K562 (cell line): ENCODE data around the gene NR3C1. TPM values are rescaled to one million over a fixed set of nuclear protein-coding genes. Genes with fewer than 3 reads are reported as not detected.

Experiments
- ARID1B ChIP-seq: fragments of 450-650 bp; IDR thresholded peaks from 2 replicates; pipeline ENCODE4 v1.6.1; 2016; ENCODE audit warnings: antibody characterized with exemption, mild to moderate bottlenecking, inconsistent platforms
- BRD9 ChIP-seq: fragments of 450-650 bp; IDR thresholded peaks from 2 replicates; pipeline ENCODE4 v1.6.1; 2018; ENCODE audit warnings: low read depth; ENCODE audit not compliant: partially characterized antibody
- DDX20 ChIP-seq: fragments of 450-650 bp; IDR thresholded peaks from 2 replicates; pipeline ENCODE4 v1.6.1; 2016; ENCODE audit warnings: missing genetic modification characterization, low read depth, mild to moderate bottlenecking, missing compliant biosample characterization, moderate library complexity
- DNMT1 ChIP-seq: fragments of 450-650 bp; IDR thresholded peaks from 2 replicates; pipeline ENCODE4 v1.6.1; 2016; ENCODE audit warnings: antibody characterized with exemption, mild to moderate bottlenecking
- FOXM1 ChIP-seq, 2 experiments: fragments of 450-650 bp in 1 of 2; sonication (generic) in 1 of 2; formaldehyde crosslinking in 1 of 2; IDR thresholded peaks; 2 replicates each; pipeline versions ENCODE4 v1.6.1 to v1.9.0; 2017 to 2022; ENCODE audit warnings: low read depth in 2 of 2, mild to moderate bottlenecking in 2 of 2, missing genetic modification reagents in 1 of 2, moderate library complexity in 1 of 2
- MEF2D ChIP-seq: conservative IDR thresholded peaks from 2 replicates; pipeline ENCODE4 v1.6.1; 2016; ENCODE audit warnings: low read depth, missing genetic modification characterization, missing compliant biosample characterization
- MTF1 ChIP-seq: fragments of 250-450 bp; sonication (Bioruptor Pico); IDR thresholded peaks from 2 replicates; pipeline ENCODE4 v1.9.0; 2021; ENCODE audit warnings: moderate library complexity, mild to moderate bottlenecking, inconsistent platforms, borderline replicate concordance
- PHF20 ChIP-seq: fragments of 450-650 bp; IDR thresholded peaks from 2 replicates; pipeline ENCODE4 v1.6.1; 2018; ENCODE audit not compliant: partially characterized antibody
- PRMT5 ChIP-seq: sonication (generic); formaldehyde crosslinking; IDR thresholded peaks from 2 replicates; pipeline ENCODE4 v1.5.0; 2020; ENCODE audit warnings: missing genetic modification reagents
- PTBP1 ChIP-seq: fragments of 200-400 bp; formaldehyde crosslinking; IDR thresholded peaks from 2 replicates; pipeline ENCODE4 v1.6.1; 2017; ENCODE audit warnings: low read depth, low read length
- SIX5 ChIP-seq, 2 experiments: IDR thresholded peaks; 2 replicates each; pipeline ENCODE4 v1.6.1; 2011; ENCODE audit warnings: low read length in 2 of 2, borderline replicate concordance in 1 of 2, low read depth in 1 of 2, mild to moderate bottlenecking in 1 of 2, moderate library complexity in 1 of 2; ENCODE audit not compliant: insufficient read depth in 1 of 2
- SMARCE1 ChIP-seq: fragments of 450-650 bp; IDR thresholded peaks from 2 replicates; pipeline ENCODE4 v1.7.1; 2016; ENCODE audit warnings: mild to moderate bottlenecking
- ZBED1 ChIP-seq: IDR thresholded peaks from 2 replicates; pipeline ENCODE4 v1.6.1; 2014
- ZC3H4 ChIP-seq: sonication (generic); formaldehyde crosslinking; IDR thresholded peaks from 2 replicates; pipeline ENCODE4 v1.9.0; 2021; ENCODE audit warnings: missing genetic modification reagents, borderline replicate concordance
- ZNF444 ChIP-seq: fragments of 250-450 bp; sonication (Bioruptor Pico); IDR thresholded peaks from 2 replicates; pipeline ENCODE4 v1.4.0; 2020; ENCODE audit warnings: mild to moderate bottlenecking, moderate library complexity
- polyA plus RNA-seq, 8 experiments: library from polyadenylated mRNA; depleted of rRNA in 4 of 8; stranded (reverse) in 5 of 8; unstranded in 3 of 8; fragments of >200 nt; fragmentation: Nextera tagmentation in 2 of 8; fragmentation: Illumina TruSeq in 1 of 8; extraction: Ambion mirVana in 2 of 8; extraction: Trizol in 1 of 8; gene quantifications; 2 replicates each; pipeline versions ENCODE4 v1.2.1 to v1.2.3, GENCODE V29; 2011 to 2014; ENCODE audit warnings: inconsistent platforms in 1 of 8, missing spikeins in 1 of 8
- total RNA-seq, 7 experiments: library from RNA; depleted of rRNA in 6 of 7; stranded (reverse); fragments of >200 nt in 6 of 7; fragmentation: Illumina TruSeq in 2 of 7; extraction: Trizol in 2 of 7; gene quantifications; 2 replicates each; pipeline versions ENCODE4 v1.2.1 to v1.2.3, GENCODE V29; 2011 to 2021; ENCODE audit warnings: low replicate concordance in 1 of 7
- TF ChIP-seq, protein P1 (sequence below): fragments of 250-450 bp; sonication (Bioruptor Pico); IDR thresholded peaks from 2 replicates; pipeline ENCODE4 v1.9.0; 2021; ENCODE audit warnings: mild to moderate bottlenecking
- TF ChIP-seq, protein P2 (sequence below): fragments of 450-650 bp; IDR thresholded peaks from 2 replicates; pipeline ENCODE4 v1.6.1; 2016; ENCODE audit warnings: antibody characterized with exemption
- TF ChIP-seq, protein P3 (sequence below): sonication (generic); formaldehyde crosslinking; IDR thresholded peaks from 2 replicates; pipeline ENCODE4 v1.8.1; 2023; ENCODE audit warnings: mild to moderate bottlenecking, missing genetic modification reagents
- TF ChIP-seq, protein P4 (sequence below): fragments of 250-450 bp; sonication (Bioruptor Pico); IDR thresholded peaks from 2 replicates; pipeline ENCODE4 v1.8.0; 2021; ENCODE audit warnings: borderline replicate concordance, mild to moderate bottlenecking, moderate library complexity; ENCODE audit not compliant: poor library complexity, severe bottlenecking
- TF ChIP-seq, protein P5 (sequence below), 2 experiments: fragments of 450-650 bp in 1 of 2; IDR thresholded peaks; 2 replicates each; pipeline ENCODE4 v1.6.1; 2011 to 2017; ENCODE audit warnings: low read depth in 2 of 2, antibody characterized with exemption in 1 of 2, borderline replicate concordance in 1 of 2, low read length in 1 of 2, mild to moderate bottlenecking in 1 of 2, mixed read lengths in 1 of 2; ENCODE audit not compliant: control insufficient read depth in 1 of 2

NR3C1 gene
- total and polyA plus RNA-seq, 9 of the 15 experiments (the other 6 are each of a cell fraction or from before 2014, with no cell fraction given) = 8.2 to 36.0 (median 15.0) TPM

DNA sequence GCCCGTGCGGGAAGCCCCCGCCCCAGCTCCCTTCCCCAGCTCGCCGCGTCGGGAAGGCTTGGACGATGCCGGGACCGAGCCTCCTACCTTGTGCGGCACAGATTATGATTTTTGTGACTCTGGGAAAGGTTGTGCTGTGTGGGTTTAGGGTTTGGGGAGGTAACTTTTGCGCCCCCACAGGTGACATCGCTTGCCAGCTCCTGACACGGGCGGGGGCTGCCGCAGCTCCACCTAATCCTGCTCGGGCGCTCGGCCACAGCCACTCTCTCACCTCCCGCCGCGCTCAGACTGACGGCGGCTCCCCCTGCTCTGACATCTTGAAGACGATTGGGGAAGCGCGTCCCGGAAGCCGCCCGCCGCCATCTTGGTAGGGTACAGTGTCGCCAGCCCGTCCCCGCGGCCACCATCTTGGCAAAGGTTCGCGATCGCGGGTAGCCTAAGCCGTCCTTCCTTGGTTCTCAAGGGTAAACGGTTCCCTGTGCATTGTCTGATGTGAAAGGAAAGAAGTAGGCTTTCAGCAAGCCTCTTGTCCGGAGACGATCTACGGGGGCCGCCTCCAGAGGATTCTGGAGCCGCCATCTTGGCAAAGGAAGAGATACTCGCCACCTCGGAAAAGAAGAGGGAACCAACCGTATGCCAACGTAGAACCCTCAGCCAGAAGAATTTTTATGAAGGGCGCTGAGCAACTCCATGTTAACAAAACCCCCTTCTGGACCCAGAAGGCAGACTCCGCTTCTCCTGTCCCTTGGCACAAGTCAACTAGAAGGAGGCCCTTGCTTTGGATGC is 1.8 kb upstream of the NR3C1 start (continued):
- TF ChIP-seq SIX5 (IDR thresholded peaks at IDR 0.05; ENCODE audit: borderline replicate concordance in 1 of 2, insufficient read depth in 1 of 2, low read depth in 1 of 2, low read length in 2 of 2) (peak; percentile 63 to 65), PRMT5 (CRISPR knock-in tag) (no peak), PTBP1 (no peak), DDX20 (no peak), MEF2D (tag) (peak; percentile 63; the same call in 1 of the 2 replicates), SMARCE1 (no peak), ZNF444 (CRISPR knock-in tag) (no peak), MTF1 (CRISPR knock-in tag) (no peak), BRD9 (peak; percentile 84), ZC3H4 (CRISPR knock-in tag) (peak; percentile 79; the same call in 1 of the 2 replicates), FOXM1 (IDR thresholded peaks at IDR 0.05; ENCODE audit: low read depth) (no peak), FOXM1 (CRISPR knock-in tag; IDR thresholded peaks at IDR 0.05; ENCODE audit: low read depth) (peak; percentile 50; the same call in 1 of the 2 replicates), PHF20 (peak; percentile 73), ARID1B (no peak), DNMT1 (no peak), ZBED1 (no peak)
- TF ChIP-seq, protein P1, sequence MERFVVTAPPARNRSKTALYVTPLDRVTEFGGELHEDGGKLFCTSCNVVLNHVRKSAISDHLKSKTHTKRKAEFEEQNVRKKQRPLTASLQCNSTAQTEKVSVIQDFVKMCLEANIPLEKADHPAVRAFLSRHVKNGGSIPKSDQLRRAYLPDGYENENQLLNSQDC (CRISPR knock-in tag) = no peak
- TF ChIP-seq, protein P2, sequence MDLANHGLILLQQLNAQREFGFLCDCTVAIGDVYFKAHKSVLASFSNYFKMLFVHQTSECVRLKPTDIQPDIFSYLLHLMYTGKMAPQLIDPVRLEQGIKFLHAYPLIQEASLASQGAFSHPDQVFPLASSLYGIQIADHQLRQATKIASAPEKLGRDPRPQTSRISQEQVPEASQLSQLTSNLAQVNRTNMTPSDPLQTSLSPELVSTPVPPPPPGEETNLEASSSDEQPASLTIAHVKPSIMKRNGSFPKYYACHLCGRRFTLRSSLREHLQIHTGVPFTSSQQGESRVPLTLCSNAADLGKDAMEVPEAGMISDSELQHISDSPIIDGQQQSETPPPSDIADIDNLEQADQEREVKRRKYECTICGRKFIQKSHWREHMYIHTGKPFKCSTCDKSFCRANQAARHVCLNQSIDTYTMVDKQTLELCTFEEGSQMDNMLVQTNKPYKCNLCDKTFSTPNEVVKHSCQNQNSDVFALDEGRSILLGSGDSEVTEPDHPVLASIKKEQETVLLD = no peak
- TF ChIP-seq, protein P3, sequence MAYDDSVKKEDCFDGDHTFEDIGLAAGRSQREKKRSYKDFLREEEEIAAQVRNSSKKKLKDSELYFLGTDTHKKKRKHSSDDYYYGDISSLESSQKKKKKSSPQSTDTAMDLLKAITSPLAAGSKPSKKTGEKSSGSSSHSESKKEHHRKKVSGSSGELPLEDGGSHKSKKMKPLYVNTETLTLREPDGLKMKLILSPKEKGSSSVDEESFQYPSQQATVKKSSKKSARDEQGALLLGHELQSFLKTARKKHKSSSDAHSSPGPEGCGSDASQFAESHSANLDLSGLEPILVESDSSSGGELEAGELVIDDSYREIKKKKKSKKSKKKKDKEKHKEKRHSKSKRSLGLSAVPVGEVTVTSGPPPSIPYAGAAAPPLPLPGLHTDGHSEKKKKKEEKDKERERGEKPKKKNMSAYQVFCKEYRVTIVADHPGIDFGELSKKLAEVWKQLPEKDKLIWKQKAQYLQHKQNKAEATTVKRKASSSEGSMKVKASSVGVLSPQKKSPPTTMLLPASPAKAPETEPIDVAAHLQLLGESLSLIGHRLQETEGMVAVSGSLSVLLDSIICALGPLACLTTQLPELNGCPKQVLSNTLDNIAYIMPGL (CRISPR knock-in tag) = no peak
- TF ChIP-seq, protein P4, sequence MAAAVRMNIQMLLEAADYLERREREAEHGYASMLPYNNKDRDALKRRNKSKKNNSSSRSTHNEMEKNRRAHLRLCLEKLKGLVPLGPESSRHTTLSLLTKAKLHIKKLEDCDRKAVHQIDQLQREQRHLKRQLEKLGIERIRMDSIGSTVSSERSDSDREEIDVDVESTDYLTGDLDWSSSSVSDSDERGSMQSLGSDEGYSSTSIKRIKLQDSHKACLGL = no peak
- TF ChIP-seq, protein P5, sequence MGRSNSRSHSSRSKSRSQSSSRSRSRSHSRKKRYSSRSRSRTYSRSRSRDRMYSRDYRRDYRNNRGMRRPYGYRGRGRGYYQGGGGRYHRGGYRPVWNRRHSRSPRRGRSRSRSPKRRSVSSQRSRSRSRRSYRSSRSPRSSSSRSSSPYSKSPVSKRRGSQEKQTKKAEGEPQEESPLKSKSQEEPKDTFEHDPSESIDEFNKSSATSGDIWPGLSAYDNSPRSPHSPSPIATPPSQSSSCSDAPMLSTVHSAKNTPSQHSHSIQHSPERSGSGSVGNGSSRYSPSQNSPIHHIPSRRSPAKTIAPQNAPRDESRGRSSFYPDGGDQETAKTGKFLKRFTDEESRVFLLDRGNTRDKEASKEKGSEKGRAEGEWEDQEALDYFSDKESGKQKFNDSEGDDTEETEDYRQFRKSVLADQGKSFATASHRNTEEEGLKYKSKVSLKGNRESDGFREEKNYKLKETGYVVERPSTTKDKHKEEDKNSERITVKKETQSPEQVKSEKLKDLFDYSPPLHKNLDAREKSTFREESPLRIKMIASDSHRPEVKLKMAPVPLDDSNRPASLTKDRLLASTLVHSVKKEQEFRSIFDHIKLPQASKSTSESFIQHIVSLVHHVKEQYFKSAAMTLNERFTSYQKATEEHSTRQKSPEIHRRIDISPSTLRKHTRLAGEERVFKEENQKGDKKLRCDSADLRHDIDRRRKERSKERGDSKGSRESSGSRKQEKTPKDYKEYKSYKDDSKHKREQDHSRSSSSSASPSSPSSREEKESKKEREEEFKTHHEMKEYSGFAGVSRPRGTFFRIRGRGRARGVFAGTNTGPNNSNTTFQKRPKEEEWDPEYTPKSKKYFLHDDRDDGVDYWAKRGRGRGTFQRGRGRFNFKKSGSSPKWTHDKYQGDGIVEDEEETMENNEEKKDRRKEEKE (IDR thresholded peaks at IDR 0.05; ENCODE audit: borderline replicate concordance in 1 of 2, control insufficient read depth in 1 of 2, low read depth in 2 of 2, low read length in 1 of 2) = no peak
